ENCODE data around the gene LMX1B.

DNA sequence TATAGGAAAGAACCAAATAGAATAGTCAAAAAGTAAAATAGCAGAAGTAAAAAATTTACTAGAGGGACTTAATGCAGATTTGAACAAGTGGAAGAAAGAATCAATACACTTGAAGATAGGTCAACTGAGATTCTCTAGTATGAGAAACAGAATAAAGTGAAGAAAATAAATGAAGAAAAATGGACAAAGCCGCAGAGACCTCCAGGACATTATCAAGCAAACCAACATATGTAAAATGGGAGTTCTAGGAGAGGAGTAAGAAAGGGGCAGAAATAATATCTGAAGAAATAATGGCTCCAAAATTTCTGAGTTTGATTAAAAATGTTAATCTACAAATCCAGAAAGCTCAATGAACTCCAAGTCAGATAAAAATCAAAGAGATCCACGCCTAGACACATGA lies 121.1 kb downstream of the LMX1B start:
- no peak for TF ChIP-seq EZH2 (IDR thresholded peaks at IDR 0.05; ENCODE audit: borderline replicate concordance, low read length)
- TF ChIP-seq, protein P1, sequence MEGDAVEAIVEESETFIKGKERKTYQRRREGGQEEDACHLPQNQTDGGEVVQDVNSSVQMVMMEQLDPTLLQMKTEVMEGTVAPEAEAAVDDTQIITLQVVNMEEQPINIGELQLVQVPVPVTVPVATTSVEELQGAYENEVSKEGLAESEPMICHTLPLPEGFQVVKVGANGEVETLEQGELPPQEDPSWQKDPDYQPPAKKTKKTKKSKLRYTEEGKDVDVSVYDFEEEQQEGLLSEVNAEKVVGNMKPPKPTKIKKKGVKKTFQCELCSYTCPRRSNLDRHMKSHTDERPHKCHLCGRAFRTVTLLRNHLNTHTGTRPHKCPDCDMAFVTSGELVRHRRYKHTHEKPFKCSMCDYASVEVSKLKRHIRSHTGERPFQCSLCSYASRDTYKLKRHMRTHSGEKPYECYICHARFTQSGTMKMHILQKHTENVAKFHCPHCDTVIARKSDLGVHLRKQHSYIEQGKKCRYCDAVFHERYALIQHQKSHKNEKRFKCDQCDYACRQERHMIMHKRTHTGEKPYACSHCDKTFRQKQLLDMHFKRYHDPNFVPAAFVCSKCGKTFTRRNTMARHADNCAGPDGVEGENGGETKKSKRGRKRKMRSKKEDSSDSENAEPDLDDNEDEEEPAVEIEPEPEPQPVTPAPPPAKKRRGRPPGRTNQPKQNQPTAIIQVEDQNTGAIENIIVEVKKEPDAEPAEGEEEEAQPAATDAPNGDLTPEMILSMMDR (conservative IDR thresholded peaks at IDR 0.05 in 1 of 2, IDR thresholded peaks at IDR 0.05 in 1 of 2; ENCODE audit: extremely low read depth in 1 of 2, insufficient read depth in 1 of 2, low read depth in 1 of 2, low read length in 2 of 2), result no peak

All from mammary epithelial cell (primary cell).